ENCODE results near the gene FLG.
"Not testable (repeated sequence)": the region's sequence is repeated elsewhere in the genome, so short reads cannot be mapped to it uniquely, and the experiment has no call there.

Gene FLG

GRCh38 chr1:152312169-152312568 lies 12.9 kb downstream of the FLG start:
- H3K27me3 Mint-ChIP-seq, H3K4me3 Mint-ChIP-seq, H3K4me1 Mint-ChIP-seq, H3K36me3 Mint-ChIP-seq, CTCF ChIA-PET, H3K27ac Mint-ChIP-seq, DNase-seq: not testable (repeated sequence)
- H3K9me3 Mint-ChIP-seq: peaks cover 34% of the 10 kb centered on the region

DNA sequence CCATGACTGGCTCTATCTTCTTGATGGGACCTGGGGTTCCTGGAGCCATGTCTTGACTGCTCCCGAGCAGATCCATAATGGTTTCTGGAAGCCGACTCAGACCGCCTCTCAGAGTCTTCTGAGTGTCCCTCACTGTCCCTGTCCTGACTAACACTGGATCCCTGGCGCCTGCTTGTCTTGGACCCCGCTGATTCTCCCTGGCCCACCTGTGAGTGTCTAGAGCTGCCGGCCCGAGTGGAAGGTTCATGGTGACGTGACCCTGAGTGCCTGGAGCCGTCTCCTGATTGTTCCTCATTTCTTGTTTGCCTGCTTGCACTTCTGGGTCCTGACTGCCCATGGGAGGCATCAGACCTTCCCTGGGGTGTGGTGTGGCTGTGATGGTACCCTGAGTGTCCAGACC lies 15.1 kb downstream of the FLG start:
- Mint-ChIP-seq H3K36me3 (no peaks in the 10 kb centered on the region), H3K9me3 (peaks cover 34% of the 10 kb centered on the region), H3K4me1 (no peaks in the 10 kb centered on the region), H3K4me3 (no peak overlapping the region), H3K27me3 (no peaks in the 10 kb centered on the region), H3K27ac (no peak overlapping the region)
- DNase-seq: no peak
- CTCF ChIA-PET: no interaction called here

DNA sequence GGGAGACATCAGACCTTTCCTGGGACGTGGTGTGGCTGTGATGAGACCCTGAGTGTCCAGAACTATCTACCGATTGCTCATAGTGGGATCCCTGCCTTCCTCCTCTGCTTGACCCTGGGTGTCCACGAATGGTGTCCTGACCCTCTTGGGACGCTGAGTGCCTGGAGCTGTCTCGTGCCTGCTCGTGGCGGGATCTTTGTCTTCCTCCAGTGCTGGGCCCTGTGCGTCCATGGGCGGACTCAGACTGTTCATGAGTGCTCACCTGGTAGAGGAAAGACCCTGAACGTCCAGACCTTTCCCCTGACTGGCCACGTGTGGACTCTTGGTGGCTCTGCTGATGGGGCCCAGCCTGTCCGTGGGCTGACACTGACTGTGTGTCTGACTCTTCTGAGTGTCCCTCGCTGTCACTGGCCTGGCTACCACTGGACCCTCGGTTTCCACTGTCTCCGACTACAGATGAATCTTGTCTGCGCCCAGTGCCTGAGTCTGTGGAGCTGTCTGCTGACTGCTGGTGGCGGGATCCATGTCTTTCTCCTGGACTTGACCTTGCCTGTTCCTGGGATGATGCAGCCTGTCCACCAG lies 15.6 kb downstream of the FLG start:
- H3K4me1 Mint-ChIP-seq, DNase-seq, H3K36me3 Mint-ChIP-seq, H3K27me3 Mint-ChIP-seq, H3K4me3 Mint-ChIP-seq, CTCF ChIA-PET, H3K27ac Mint-ChIP-seq: not testable (repeated sequence)
- H3K9me3 Mint-ChIP-seq: peaks cover 37% of the 10 kb centered on the region

- CTCF ChIA-PET, H3K4me1 Mint-ChIP-seq, DNase-seq: not testable (repeated sequence)
These were observed 16.3 kb downstream of the FLG start for GRCh38 chr1:152308758-152309157.

DNA sequence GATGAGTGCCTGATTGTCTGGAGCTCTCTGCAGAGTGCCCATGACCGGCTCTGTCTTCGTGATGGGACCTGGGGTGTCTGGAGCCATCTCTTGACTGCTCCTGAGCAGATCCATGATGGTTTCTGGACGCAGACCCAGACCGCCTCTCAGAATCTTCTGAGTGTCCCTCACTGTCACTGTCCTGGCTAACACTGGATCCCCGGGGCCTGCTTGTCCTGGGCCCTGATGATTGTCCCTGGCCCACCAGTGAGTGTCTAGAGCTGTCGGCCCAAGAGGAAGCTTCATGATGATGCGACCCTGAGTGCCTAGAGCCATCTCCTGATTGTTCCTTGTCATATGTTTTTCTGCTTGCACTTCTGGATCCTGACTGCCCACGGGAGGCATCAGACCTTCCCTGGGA lies 17.1 kb downstream of the FLG start:
- DNase-seq, H3K4me1 Mint-ChIP-seq, H3K36me3 Mint-ChIP-seq, H3K27me3 Mint-ChIP-seq, H3K27ac Mint-ChIP-seq, CTCF ChIA-PET, H3K4me3 Mint-ChIP-seq: not testable (repeated sequence)
- H3K9me3 Mint-ChIP-seq: peaks cover 31% of the 10 kb centered on the region

More at GRCh38 chr1:152308758-152309157, 16.3 kb downstream of the FLG start:
- H3K9me3 Mint-ChIP-seq: peaks cover 33% of the 10 kb centered on the region
- H3K4me3 Mint-ChIP-seq, H3K27ac Mint-ChIP-seq, H3K27me3 Mint-ChIP-seq, H3K36me3 Mint-ChIP-seq: not testable (repeated sequence)

- H3K4me1 Mint-ChIP-seq, CTCF ChIA-PET, H3K27ac Mint-ChIP-seq, H3K27me3 Mint-ChIP-seq, H3K36me3 Mint-ChIP-seq, H3K4me3 Mint-ChIP-seq, DNase-seq: not testable (repeated sequence)
- peaks cover 23% of the 10 kb centered on the region for H3K9me3 Mint-ChIP-seq
These were observed 18.9 kb downstream of the FLG start for GRCh38 chr1:152306123-152306522.

- H3K9me3 Mint-ChIP-seq: peaks cover 16% of the 10 kb centered on the region
- CTCF ChIA-PET, H3K36me3 Mint-ChIP-seq, DNase-seq, H3K4me3 Mint-ChIP-seq, H3K27ac Mint-ChIP-seq, H3K4me1 Mint-ChIP-seq, H3K27me3 Mint-ChIP-seq: not testable (repeated sequence)
These were observed 20.3 kb downstream of the FLG start for GRCh38 chr1:152304773-152305172.

DNA sequence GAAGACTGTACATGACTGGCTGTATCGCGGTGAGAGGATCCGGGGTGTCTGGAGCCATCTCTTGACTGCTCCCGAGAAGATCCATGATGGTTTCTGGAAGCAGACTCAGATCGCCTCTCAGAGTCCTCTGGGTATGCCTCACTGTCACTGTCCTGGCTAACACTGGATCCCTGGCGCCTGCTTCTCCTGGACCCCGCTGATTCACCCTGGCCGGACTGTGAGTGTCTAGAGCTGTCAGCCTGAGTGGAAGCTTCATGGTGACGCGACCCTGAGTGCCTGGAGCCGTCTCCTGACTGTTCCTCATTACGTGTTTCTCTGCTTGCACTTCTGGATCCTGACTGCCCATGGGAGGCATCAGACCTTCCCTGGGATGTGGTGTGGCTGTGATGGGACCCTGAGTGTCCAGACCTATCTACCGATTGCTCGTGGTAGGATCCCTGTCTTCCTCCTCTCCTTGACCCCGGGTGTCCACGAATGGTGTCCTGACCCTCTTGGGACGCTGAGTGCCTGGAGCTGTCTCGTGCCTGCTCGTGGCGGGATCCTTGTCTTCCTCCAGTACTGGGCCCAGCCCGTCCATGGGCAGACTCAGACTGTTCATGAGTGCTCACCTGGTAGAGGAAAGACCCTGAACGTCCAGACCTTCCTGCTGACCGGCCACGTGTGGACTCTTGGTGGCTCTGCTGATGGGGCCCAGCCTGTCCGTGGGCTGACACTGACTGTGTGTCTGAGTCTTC lies 21.7 kb downstream of the FLG start:
- H3K27ac Mint-ChIP-seq, H3K36me3 Mint-ChIP-seq, H3K4me1 Mint-ChIP-seq, DNase-seq, H3K4me3 Mint-ChIP-seq, H3K9me3 Mint-ChIP-seq, H3K27me3 Mint-ChIP-seq: not testable (repeated sequence)
- CTCF ChIA-PET: interaction anchor here (0.9 kb wide), 1 partner anchor 44 kb away, joined by 3 read pairs; no protein-coding TSS in a partner anchor

DNA sequence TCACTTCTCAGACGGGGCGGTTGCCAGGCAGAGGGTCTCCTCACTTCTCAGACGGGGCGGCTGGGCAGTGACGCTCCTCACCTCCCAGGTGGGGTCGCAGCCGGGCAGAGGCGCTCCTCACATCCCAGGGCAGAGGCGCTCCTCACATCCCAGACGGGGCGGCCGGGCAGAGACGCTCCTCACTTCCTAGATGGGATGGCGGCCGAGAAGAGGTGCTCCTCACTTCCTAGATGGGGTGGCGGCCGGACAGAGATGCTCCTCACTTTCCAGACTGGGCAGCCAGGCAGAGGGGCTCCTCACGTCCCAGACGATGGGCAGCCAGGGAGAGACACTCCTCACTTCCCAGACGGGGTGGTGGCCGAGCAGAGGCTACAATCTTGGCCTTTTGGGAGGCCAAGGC lies 68.6 kb downstream of the FLG start:
- H3K36me3 Mint-ChIP-seq, DNase-seq, H3K4me1 Mint-ChIP-seq, H3K27ac Mint-ChIP-seq, H3K4me3 Mint-ChIP-seq, H3K9me3 Mint-ChIP-seq, CTCF ChIA-PET, H3K27me3 Mint-ChIP-seq: not testable (repeated sequence)
